Parathyroid adenoma (tissue), 2 donors: ENCODE measurements around the gene SLC39A11.

Experiments
- H2AFZ ChIP-seq: fragments of 300-600 bp; sonication (generic); one replicate; pipeline ENCODE4 v1.7.0; 2017; ENCODE audit warnings: antibody characterized with exemption, mild to moderate bottlenecking
- H3K27ac ChIP-seq: fragments of 300-600 bp; sonication (generic); one replicate; pipeline ENCODE4 v1.7.0; 2017
- H3K27me3 ChIP-seq: fragments of 300-600 bp; sonication (generic); one replicate; pipeline ENCODE4 v1.7.0; 2017; ENCODE audit warnings: low read length; ENCODE audit not compliant: control insufficient read depth, insufficient read depth
- H3K36me3 ChIP-seq: fragments of 300-600 bp; sonication (generic); one replicate; pipeline ENCODE4 v1.7.0; 2017; ENCODE audit warnings: low read length; ENCODE audit not compliant: control insufficient read depth, insufficient read depth
- H3K4me1 ChIP-seq: fragments of 300-600 bp; sonication (generic); one replicate; pipeline ENCODE4 v1.7.0; 2017; ENCODE audit warnings: control low read depth
- H3K4me2 ChIP-seq: fragments of 300-600 bp; sonication (generic); one replicate; pipeline ENCODE4 v1.7.0; 2017; ENCODE audit warnings: low read length
- H3K4me3 ChIP-seq: fragments of 300-600 bp; sonication (generic); one replicate; pipeline ENCODE4 v1.7.0; 2017; ENCODE audit warnings: low read depth, low read length
- H3K79me2 ChIP-seq: fragments of 300-600 bp; sonication (generic); one replicate; pipeline ENCODE4 v1.7.0; 2017; ENCODE audit warnings: control low read depth
- H3K9ac ChIP-seq: fragments of 300-600 bp; sonication (generic); one replicate; pipeline ENCODE4 v1.7.0; 2017; ENCODE audit warnings: mild to moderate bottlenecking
- H3K9me3 ChIP-seq: fragments of 300-600 bp; sonication (generic); one replicate; pipeline ENCODE4 v1.7.0; 2017; ENCODE audit warnings: low read length; ENCODE audit not compliant: control insufficient read depth
- TF ChIP-seq, protein P1 (sequence below): fragments of 300-600 bp; sonication (generic); IDR thresholded peaks from one replicate; pipeline ENCODE4 v1.7.0; 2017; ENCODE audit warnings: antibody characterized with exemption, mild to moderate bottlenecking
- donor health status: primary hyperparathyroidism.

The SLC39A11 gene

GRCh38 chr17:72600934-72601333 lies 491.6 kb downstream of the SLC39A11 start:
- no peak overlapping the region for H3K27ac ChIP-seq
- no peak overlapping the region for H3K4me3 ChIP-seq

DNA sequence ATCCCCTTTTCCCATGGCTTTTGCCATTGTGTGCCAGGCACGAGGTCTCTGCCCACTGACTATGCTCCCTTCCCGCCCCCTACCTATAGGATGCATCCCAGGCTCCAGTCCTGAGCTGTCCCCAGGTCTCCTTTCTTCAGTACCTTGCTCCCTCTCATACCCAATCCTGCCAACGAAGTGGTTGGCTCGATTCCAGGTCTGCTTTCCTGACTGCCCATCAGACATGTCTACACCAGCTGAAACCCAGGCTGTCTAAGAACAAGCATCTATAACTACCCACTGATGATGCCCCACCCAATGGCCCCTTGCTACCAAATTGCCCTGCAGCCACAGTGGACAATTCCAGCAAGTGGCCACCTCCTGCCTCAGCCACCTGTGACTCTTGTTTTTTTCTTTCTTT lies 492.6 kb downstream of the SLC39A11 start:
- no peak overlapping the region for H3K4me2 ChIP-seq

More at GRCh38 chr17:72600934-72601333, 491.6 kb downstream of the SLC39A11 start:
- Histone ChIP-seq H2AFZ (no peak overlapping the region), H3K9ac (no peak overlapping the region), H3K4me2 (no peak overlapping the region), H3K9me3 (no peaks in the 10 kb centered on the region), H3K79me2 (no peaks in the 10 kb centered on the region), H3K36me3 (no peaks in the 10 kb centered on the region), H3K4me1 (no peaks in the 10 kb centered on the region), H3K27me3 (no peaks in the 10 kb centered on the region)
- TF ChIP-seq, protein P1, sequence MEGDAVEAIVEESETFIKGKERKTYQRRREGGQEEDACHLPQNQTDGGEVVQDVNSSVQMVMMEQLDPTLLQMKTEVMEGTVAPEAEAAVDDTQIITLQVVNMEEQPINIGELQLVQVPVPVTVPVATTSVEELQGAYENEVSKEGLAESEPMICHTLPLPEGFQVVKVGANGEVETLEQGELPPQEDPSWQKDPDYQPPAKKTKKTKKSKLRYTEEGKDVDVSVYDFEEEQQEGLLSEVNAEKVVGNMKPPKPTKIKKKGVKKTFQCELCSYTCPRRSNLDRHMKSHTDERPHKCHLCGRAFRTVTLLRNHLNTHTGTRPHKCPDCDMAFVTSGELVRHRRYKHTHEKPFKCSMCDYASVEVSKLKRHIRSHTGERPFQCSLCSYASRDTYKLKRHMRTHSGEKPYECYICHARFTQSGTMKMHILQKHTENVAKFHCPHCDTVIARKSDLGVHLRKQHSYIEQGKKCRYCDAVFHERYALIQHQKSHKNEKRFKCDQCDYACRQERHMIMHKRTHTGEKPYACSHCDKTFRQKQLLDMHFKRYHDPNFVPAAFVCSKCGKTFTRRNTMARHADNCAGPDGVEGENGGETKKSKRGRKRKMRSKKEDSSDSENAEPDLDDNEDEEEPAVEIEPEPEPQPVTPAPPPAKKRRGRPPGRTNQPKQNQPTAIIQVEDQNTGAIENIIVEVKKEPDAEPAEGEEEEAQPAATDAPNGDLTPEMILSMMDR = no peak

DNA sequence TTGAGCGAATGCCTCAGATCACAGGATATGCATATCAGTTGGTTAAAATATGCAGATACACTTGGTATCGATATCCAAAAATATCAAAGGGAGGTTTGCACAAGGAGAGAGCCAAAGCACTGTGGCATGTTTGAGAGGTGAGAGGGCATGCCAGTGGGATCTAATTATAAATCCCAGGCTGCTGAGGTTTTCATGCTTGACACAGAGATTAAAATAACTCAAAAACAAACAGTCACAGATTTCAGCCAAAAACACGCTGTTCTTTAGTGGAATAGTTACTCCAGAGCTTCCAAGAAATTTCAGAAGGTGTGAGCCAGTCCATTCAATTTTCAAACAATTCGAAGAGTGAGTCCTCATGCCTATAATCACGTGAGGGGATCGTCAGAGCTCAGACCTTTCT lies 493.8 kb downstream of the SLC39A11 start:
- TF ChIP-seq, protein P1 = no peak
- Histone ChIP-seq H3K36me3 (no peaks in the 10 kb centered on the region), H3K27ac (no peak overlapping the region), H3K79me2 (no peaks in the 10 kb centered on the region), H3K4me2 (no peak overlapping the region), H2AFZ (no peak overlapping the region), H3K27me3 (no peaks in the 10 kb centered on the region), H3K9me3 (no peaks in the 10 kb centered on the region), H3K9ac (no peak overlapping the region), H3K4me3 (no peak overlapping the region), H3K4me1 (no peaks in the 10 kb centered on the region)

More for the DNA sequence above, 492.6 kb downstream of the SLC39A11 start:
- no peak overlapping the region for H3K27ac ChIP-seq
- no peak overlapping the region for H2AFZ ChIP-seq
- no peaks in the 10 kb centered on the region for H3K79me2 ChIP-seq
- no peaks in the 10 kb centered on the region for H3K27me3 ChIP-seq
- no peak overlapping the region for H3K4me3 ChIP-seq
- no peaks in the 10 kb centered on the region for H3K4me1 ChIP-seq
- H3K36me3 ChIP-seq = no peaks in the 10 kb centered on the region
- H3K9me3 ChIP-seq = no peaks in the 10 kb centered on the region
- TF ChIP-seq, protein P1 = no peak
- no peak overlapping the region for H3K9ac ChIP-seq

DNA sequence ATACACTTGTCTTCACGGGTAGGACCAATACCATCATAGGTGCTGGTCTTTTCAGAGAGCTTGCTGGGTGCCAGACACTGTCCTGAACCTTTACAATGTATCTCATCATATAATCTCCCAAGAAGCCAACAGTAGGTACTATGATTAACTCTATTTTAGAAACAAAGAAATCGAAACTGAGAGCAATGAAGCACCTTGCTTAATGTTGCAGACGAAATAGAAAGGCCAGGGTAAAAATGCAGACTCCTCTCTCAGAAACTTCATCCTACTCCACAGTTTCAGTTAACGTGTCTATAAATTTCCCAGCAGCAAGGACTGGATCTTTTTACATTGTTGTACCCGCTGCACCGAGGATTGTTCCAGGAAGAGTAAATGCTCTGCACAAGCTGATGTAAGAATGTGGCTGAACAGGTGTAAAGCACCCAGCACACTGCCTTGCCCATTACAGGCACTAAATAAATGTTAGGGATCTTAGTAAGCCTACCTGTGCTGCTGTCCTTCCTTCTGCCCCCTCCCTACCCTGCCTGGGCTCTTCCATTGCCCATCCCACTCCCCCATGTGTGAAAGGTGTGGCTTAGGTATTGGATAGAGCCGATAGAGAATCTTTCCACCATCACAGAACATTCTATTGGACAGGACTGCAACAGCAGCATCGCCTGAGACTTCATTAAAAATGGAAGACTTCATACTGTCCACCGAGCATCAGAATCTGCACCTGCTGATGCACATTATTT lies 495.0 kb downstream of the SLC39A11 start:
- TF ChIP-seq, protein P1 = no peak

More for the DNA sequence above, 495.0 kb downstream of the SLC39A11 start:
- Histone ChIP-seq H2AFZ (no peak overlapping the region), H3K27ac (no peak overlapping the region), H3K9me3 (no peaks in the 10 kb centered on the region), H3K79me2 (no peaks in the 10 kb centered on the region), H3K4me3 (no peak overlapping the region), H3K4me2 (no peak overlapping the region), H3K27me3 (no peaks in the 10 kb centered on the region), H3K36me3 (no peaks in the 10 kb centered on the region), H3K4me1 (no peaks in the 10 kb centered on the region), H3K9ac (no peak overlapping the region)
